H9 (cell line): ENCODE data around the gene SYT9. TPM values are rescaled to one million over a fixed set of nuclear protein-coding genes. Genes with fewer than 3 reads are reported as not detected.

Source experiments
- DNase-seq: peaks from one replicate; pipeline ENCODE4 v3.0.0-alpha.2; 2017
- H2AFZ ChIP-seq: one replicate; pipeline ENCODE4 v1.6.1; 2013; ENCODE audit warnings: mild to moderate bottlenecking, low read length, control low read depth, moderate library complexity
- H2AK5ac ChIP-seq: 2 replicates; pipeline ENCODE4 v1.6.1; 2013; ENCODE audit warnings: low read length, control low read depth, mixed read lengths; ENCODE audit not compliant: insufficient read length
- H2BK120ac ChIP-seq: one replicate; pipeline ENCODE4 v1.6.1; 2013; ENCODE audit warnings: low read depth, mild to moderate bottlenecking, low read length, control low read depth, inconsistent platforms; ENCODE audit not compliant: poor library complexity, severe bottlenecking
- H2BK12ac ChIP-seq: 2 replicates; pipeline ENCODE4 v1.6.1; 2013; ENCODE audit warnings: low read length, control low read depth, mixed read lengths, low read depth; ENCODE audit not compliant: insufficient read length
- H2BK15ac ChIP-seq: 2 replicates; pipeline ENCODE4 v1.6.1; 2013; ENCODE audit warnings: low read depth, low read length, control low read depth
- H2BK20ac ChIP-seq: one replicate; pipeline ENCODE4 v1.6.1; 2013; ENCODE audit warnings: low read depth, mild to moderate bottlenecking, low read length, control low read depth, inconsistent platforms; ENCODE audit not compliant: poor library complexity, severe bottlenecking
- H2BK5ac ChIP-seq: 2 replicates; pipeline ENCODE4 v1.6.1; 2013; ENCODE audit warnings: low read length, control low read depth, mixed read lengths; ENCODE audit not compliant: insufficient read length
- H3K14ac ChIP-seq: 2 replicates; pipeline ENCODE4 v1.6.1; 2013; ENCODE audit warnings: low read length, control low read depth; ENCODE audit not compliant: insufficient read depth
- H3K18ac ChIP-seq: 2 replicates; pipeline ENCODE4 v1.6.1; 2013; ENCODE audit warnings: low read depth, mild to moderate bottlenecking, mixed read lengths, low read length, control low read depth; ENCODE audit not compliant: insufficient read length
- H3K23ac ChIP-seq: 2 replicates; pipeline ENCODE4 v1.6.1; 2013; ENCODE audit warnings: low read length, control low read depth, mixed read lengths, low read depth; ENCODE audit not compliant: insufficient read length
- H3K23me2 ChIP-seq: 2 replicates; pipeline ENCODE4 v1.6.1; 2013; ENCODE audit warnings: low read depth, mild to moderate bottlenecking, mixed read lengths, low read length, control low read depth; ENCODE audit not compliant: insufficient read length, poor library complexity, severe bottlenecking
- H3K27ac ChIP-seq: 2 replicates; pipeline ENCODE4 v1.5.1; 2013; ENCODE audit warnings: low read length, control low read depth, mixed read lengths, low read depth; ENCODE audit not compliant: insufficient read length
- H3K27me3 ChIP-seq: 2 replicates; pipeline ENCODE4 v1.6.1; 2013; ENCODE audit warnings: low read length, control low read depth, inconsistent platforms; ENCODE audit not compliant: insufficient read depth
- H3K4ac ChIP-seq: 2 replicates; pipeline ENCODE4 v1.6.1; 2013; ENCODE audit warnings: low read depth, mild to moderate bottlenecking, control low read depth, inconsistent platforms, low read length, moderate library complexity
- H3K4me1 ChIP-seq: 2 replicates; pipeline ENCODE4 v1.6.1; 2013; ENCODE audit warnings: low read length, control low read depth, inconsistent platforms; ENCODE audit not compliant: insufficient read depth
- H3K4me2 ChIP-seq: 2 replicates; pipeline ENCODE4 v1.6.1; 2013; ENCODE audit warnings: low read length, control low read depth, mixed read lengths; ENCODE audit not compliant: insufficient read length, insufficient read depth
- H3K56ac ChIP-seq: 2 replicates; pipeline ENCODE4 v1.6.1; 2013; ENCODE audit warnings: low read depth, mild to moderate bottlenecking, mixed read lengths, low read length, control low read depth; ENCODE audit not compliant: insufficient read length
- H3K79me1 ChIP-seq: 2 replicates; pipeline ENCODE4 v1.6.1; 2013; ENCODE audit warnings: low read depth, mild to moderate bottlenecking, moderate library complexity, low read length, control low read depth, inconsistent platforms; ENCODE audit not compliant: insufficient read depth, poor library complexity, severe bottlenecking
- H3K79me2 ChIP-seq: 2 replicates; pipeline ENCODE4 v1.6.1; 2013; ENCODE audit warnings: low read length, control low read depth, inconsistent platforms; ENCODE audit not compliant: insufficient read depth
- H3K9ac ChIP-seq: 2 replicates; pipeline ENCODE4 v1.6.1; 2013; ENCODE audit warnings: low read length, control low read depth, mixed read lengths; ENCODE audit not compliant: insufficient read length; ENCODE audit errors: extremely low read depth
- H3K9me3 ChIP-seq: one replicate; pipeline ENCODE4 v1.6.1; 2013; ENCODE audit warnings: low read depth, low read length, inconsistent platforms; ENCODE audit not compliant: control insufficient read depth
- H3T11ph ChIP-seq: one replicate; pipeline ENCODE4 v1.6.1; 2013; ENCODE audit warnings: mild to moderate bottlenecking, low read length, control low read depth, inconsistent platforms
- H4K20me1 ChIP-seq: one replicate; pipeline ENCODE4 v1.6.1; 2013; ENCODE audit not compliant: control insufficient read depth, insufficient read length, insufficient read depth
- H4K5ac ChIP-seq: 2 replicates; pipeline ENCODE4 v1.6.1; 2013; ENCODE audit warnings: low read depth, mild to moderate bottlenecking, mixed read lengths, low read length, control low read depth; ENCODE audit not compliant: insufficient read length
- H4K8ac ChIP-seq: replicated peaks from 2 replicates; pipeline ENCODE4 v1.6.1; 2013; ENCODE audit warnings: low read length, control low read depth, mixed read lengths, low read depth; ENCODE audit not compliant: insufficient read length
- H4K91ac ChIP-seq: 2 replicates; pipeline ENCODE4 v1.6.1; 2013; ENCODE audit warnings: low read depth, mild to moderate bottlenecking, moderate library complexity, mixed read lengths, low read length, control low read depth; ENCODE audit not compliant: insufficient read length
- H3K27ac Mint-ChIP-seq, 3 experiments: 2 replicates in 2 of 3; 3 replicates in 1 of 3; pipeline ENCODE4 v1.8.0; 2020 to 2021; ENCODE audit warnings: mixed read lengths in 3 of 3, mild to moderate bottlenecking in 1 of 3, moderate library complexity in 1 of 3
- H3K27me3 Mint-ChIP-seq: 2 replicates; pipeline ENCODE4 v1.8.0; 2021; ENCODE audit warnings: low read depth, mild to moderate bottlenecking, moderate library complexity, mixed read lengths
- H3K36me3 Mint-ChIP-seq, 3 experiments: 2 replicates in 2 of 3; 3 replicates in 1 of 3; pipeline ENCODE4 v1.8.0; 2020 to 2021; ENCODE audit warnings: low read depth in 3 of 3, mixed read lengths in 3 of 3; ENCODE audit not compliant: insufficient read depth in 1 of 3
- H3K4me1 Mint-ChIP-seq, 2 experiments: 2 replicates each; pipeline ENCODE4 v1.8.0; 2020; ENCODE audit warnings: mixed read lengths in 2 of 2
- H3K4me3 Mint-ChIP-seq, 2 experiments: 2 replicates in 1 of 2; 3 replicates in 1 of 2; pipeline ENCODE4 v1.8.0; 2020 to 2021; ENCODE audit warnings: mild to moderate bottlenecking in 2 of 2, mixed read lengths in 2 of 2, moderate library complexity in 1 of 2
- H3K9me3 Mint-ChIP-seq, 2 experiments: 2 replicates in 1 of 2; 3 replicates in 1 of 2; pipeline ENCODE4 v1.8.0; 2020; ENCODE audit warnings: mild to moderate bottlenecking in 2 of 2, mixed read lengths in 2 of 2, moderate library complexity in 1 of 2
- CTCF ChIP-seq: fragments of 200-600 bp; sonication (generic); conservative IDR thresholded peaks from 3 replicates; pipeline ENCODE4 v1.8.0; 2021; ENCODE audit warnings: antibody characterized with exemption, mild to moderate bottlenecking
- WGBS: extraction: QIAGEN DNeasy Blood & Tissue Kit; methylation state at CpG from one replicate; pipeline ENCODE4 v1.1.7; 2013; ENCODE audit warnings: missing lambda C conversion rate, low lambda C conversion rate, mixed read lengths; ENCODE audit not compliant: insufficient read length; ENCODE audit errors: extremely low coverage; 5-methylcytosine and 5-hydroxymethylcytosine counted together
- total RNA-seq: library from RNA; stranded (reverse); gene quantifications from 2 replicates; pipeline ENCODE4 v1.2.1, GENCODE V29; 2021

The SYT9 gene
- total RNA-seq, 1 experiment from 2014 or later = 0.63 TPM

GRCh38 chr11:7437696-7438095 lies 186.0 kb downstream of the SYT9 start:
- Histone ChIP-seq H2BK5ac (no peak overlapping the region), H3K18ac (no peak overlapping the region), H2BK120ac (no peak overlapping the region), H3K23me2 (no peaks in the 10 kb centered on the region), H2AK5ac (no peak overlapping the region), H3K56ac (no peak overlapping the region), H2AFZ (no peak overlapping the region), H3K79me1 (no peaks in the 10 kb centered on the region), H3K79me2 (no peaks in the 10 kb centered on the region), H2BK20ac (no peak overlapping the region), H4K20me1 (no peaks in the 10 kb centered on the region), H2BK15ac (no peak overlapping the region), H3K27me3 (no peaks in the 10 kb centered on the region), H4K5ac (no peak overlapping the region), H2BK12ac (no peak overlapping the region), H3K9ac (no peak overlapping the region), H3K27ac (no peak overlapping the region), H3K23ac (no peak overlapping the region), H3K4ac (no peak overlapping the region), H4K8ac (no peak overlapping the region), H3K14ac (no peak overlapping the region), H3T11ph (no peak overlapping the region), H4K91ac (no peak overlapping the region), H3K9me3 (no peaks in the 10 kb centered on the region), H3K4me2 (no peak overlapping the region), H3K4me1 (no peaks in the 10 kb centered on the region; the same call in 1 of the 2 replicates)
- H3K4me1 Mint-ChIP-seq = peaks cover 14 to 18% of the 10 kb centered on the region in 2 experiments
- no peaks in the 10 kb centered on the region; the same call in 1 of the 2 replicates for H3K27me3 Mint-ChIP-seq
- no peak for TF ChIP-seq CTCF
- DNase-seq = no peak
- peak overlapping the region in 1 of 3 experiments; percentile 45; a peak in 1 of 7 replicates for H3K27ac Mint-ChIP-seq
- H3K9me3 Mint-ChIP-seq = no peaks in the 10 kb centered on the region
- H3K4me3 Mint-ChIP-seq = no peak overlapping the region
- no peaks in the 10 kb centered on the region for H3K36me3 Mint-ChIP-seq
- WGBS = no CpG with 5 or more reads among the region's 3 CpGs
